ENCODE results near the gene AP4S1.
A peak's percentile ranks its signal among the peaks of the same experiment; 100 is the strongest.

Gene AP4S1

GRCh38 chr14:31126680-31127079 is 101.2 kb downstream of the AP4S1 start:
- no peaks in the 10 kb centered on the region for H3K27me3 ChIP-seq
- H3K27ac ChIP-seq: no peak overlapping the region
- H3K36me3 ChIP-seq: peaks cover 76% of the 10 kb centered on the region
- no peak overlapping the region for H3K9ac ChIP-seq
- H3K4me3 ChIP-seq: no peak overlapping the region
- H3K9me3 ChIP-seq: no peaks in the 10 kb centered on the region
- TF ChIP-seq Cebpa-rat (IDR thresholded peaks at IDR 0.05): no peak
- H3K4me1 ChIP-seq: peaks cover 20% of the 10 kb centered on the region
- H3K4me2 ChIP-seq: no peak overlapping the region
- peaks cover 96% of the 10 kb centered on the region for H4K20me1 ChIP-seq

- H3K27me3 ChIP-seq: no peaks in the 10 kb centered on the region
- no peak overlapping the region for H3K27ac ChIP-seq
- H4K20me1 ChIP-seq: peaks cover 93% of the 10 kb centered on the region
- peaks cover 76% of the 10 kb centered on the region for H3K36me3 ChIP-seq
- no peak for TF ChIP-seq Cebpa-rat (IDR thresholded peaks at IDR 0.05)
- H3K4me3 ChIP-seq: no peak overlapping the region
- H3K9me3 ChIP-seq: no peaks in the 10 kb centered on the region
- peaks cover 20% of the 10 kb centered on the region for H3K4me1 ChIP-seq
- H3K9ac ChIP-seq: no peak overlapping the region
- no peak overlapping the region for H3K4me2 ChIP-seq
Measured at GRCh38 chr14:31127690-31128089, 102.2 kb downstream of the AP4S1 start.

- H3K27me3 ChIP-seq: no peaks in the 10 kb centered on the region
- H3K4me2 ChIP-seq: peak overlapping the region; percentile 10; the same call in 1 of the 2 replicates
- peaks cover 81% of the 10 kb centered on the region for H4K20me1 ChIP-seq
- no peak overlapping the region for H3K27ac ChIP-seq
- H3K4me1 ChIP-seq: peaks cover 19% of the 10 kb centered on the region
- TF ChIP-seq Cebpa-rat (IDR thresholded peaks at IDR 0.05): no peak
- no peak overlapping the region for H3K9ac ChIP-seq
- peaks cover 75% of the 10 kb centered on the region for H3K36me3 ChIP-seq
- no peaks in the 10 kb centered on the region for H3K9me3 ChIP-seq
- H3K4me3 ChIP-seq: no peak overlapping the region
Measured at GRCh38 chr14:31128601-31129526, 103.4 kb downstream of the AP4S1 start.

- Histone ChIP-seq H3K36me3 (peaks cover 88% of the 10 kb centered on the region), H3K4me1 (peaks cover 10% of the 10 kb centered on the region), H3K4me3 (no peak overlapping the region), H3K9me3 (no peaks in the 10 kb centered on the region), H3K27me3 (no peaks in the 10 kb centered on the region), H4K20me1 (peaks cover 39% of the 10 kb centered on the region), H3K9ac (no peak overlapping the region), H3K27ac (no peak overlapping the region), H3K4me2 (no peak overlapping the region)
- TF ChIP-seq Cebpa-rat (IDR thresholded peaks at IDR 0.05): no peak
Measured at GRCh38 chr14:31133133-31133532, 107.7 kb downstream of the AP4S1 start.

- no peak for TF ChIP-seq Cebpa-rat (IDR thresholded peaks at IDR 0.05)
- H3K4me3 ChIP-seq: no peak overlapping the region
- H3K9me3 ChIP-seq: no peaks in the 10 kb centered on the region
- H3K27ac ChIP-seq: no peak overlapping the region
- no peaks in the 10 kb centered on the region for H3K4me1 ChIP-seq
- H3K27me3 ChIP-seq: no peaks in the 10 kb centered on the region
- H3K9ac ChIP-seq: no peak overlapping the region
- peaks cover 88% of the 10 kb centered on the region for H3K36me3 ChIP-seq
- no peak overlapping the region for H3K4me2 ChIP-seq
- peaks cover 1% of the 10 kb centered on the region; the same call in 1 of the 2 replicates for H4K20me1 ChIP-seq
Measured at GRCh38 chr14:31137214-31137889, 111.9 kb downstream of the AP4S1 start.

GRCh38 chr14:31138301-31138700 is 112.9 kb downstream of the AP4S1 start:
- no peak overlapping the region for H3K9ac ChIP-seq
- peaks cover 11% of the 10 kb centered on the region; the same call in 1 of the 2 replicates for H4K20me1 ChIP-seq
- TF ChIP-seq Cebpa-rat (IDR thresholded peaks at IDR 0.05): no peak
- no peaks in the 10 kb centered on the region for H3K4me1 ChIP-seq
- H3K27me3 ChIP-seq: no peaks in the 10 kb centered on the region
- no peak overlapping the region for H3K4me3 ChIP-seq
- H3K36me3 ChIP-seq: peaks cover 88% of the 10 kb centered on the region
- H3K9me3 ChIP-seq: no peaks in the 10 kb centered on the region
- no peak overlapping the region for H3K27ac ChIP-seq
- no peak overlapping the region for H3K4me2 ChIP-seq

GRCh38 chr14:31139301-31139847 is 113.9 kb downstream of the AP4S1 start:
- peaks cover 87% of the 10 kb centered on the region for H3K36me3 ChIP-seq
- H3K4me3 ChIP-seq: no peak overlapping the region
- H3K27me3 ChIP-seq: no peaks in the 10 kb centered on the region
- peaks cover 11% of the 10 kb centered on the region; the same call in 1 of the 2 replicates for H4K20me1 ChIP-seq
- no peak overlapping the region for H3K9ac ChIP-seq
- no peak overlapping the region for H3K4me2 ChIP-seq
- H3K4me1 ChIP-seq: no peaks in the 10 kb centered on the region
- H3K9me3 ChIP-seq: no peaks in the 10 kb centered on the region
- no peak overlapping the region for H3K27ac ChIP-seq
- TF ChIP-seq Cebpa-rat (IDR thresholded peaks at IDR 0.05): no peak

GRCh38 chr14:31142455-31143087 is 117.1 kb downstream of the AP4S1 start:
- H3K4me1 ChIP-seq: no peaks in the 10 kb centered on the region
- no peak for TF ChIP-seq Cebpa-rat (IDR thresholded peaks at IDR 0.05)
- no peak overlapping the region for H3K4me3 ChIP-seq
- no peaks in the 10 kb centered on the region for H3K27me3 ChIP-seq
- H3K4me2 ChIP-seq: no peak overlapping the region
- no peak overlapping the region for H3K9ac ChIP-seq
- H3K36me3 ChIP-seq: peaks cover 90% of the 10 kb centered on the region
- H3K9me3 ChIP-seq: no peaks in the 10 kb centered on the region
- no peak overlapping the region for H3K27ac ChIP-seq
- H4K20me1 ChIP-seq: peaks cover 22% of the 10 kb centered on the region

Data from BLaER1 (cell line).